DOHH2 (cell line): Measurements from ENCODE around the gene PLA2G2C.

Source experiments
- H3F3A ChIP-seq: fragments of 200-600 bp; sonication (generic), shearing (Covaris generic); 2 replicates; pipeline ENCODE4 v1.6.0; 2016; ENCODE audit warnings: antibody characterized with exemption, mild to moderate bottlenecking; ENCODE audit not compliant: control insufficient read depth, insufficient read depth
- H3K27ac ChIP-seq: fragments of 200-600 bp; sonication (generic); 2 replicates; pipeline ENCODE4 v1.5.1; 2014; ENCODE audit warnings: low read depth, mild to moderate bottlenecking, low read length, moderate library complexity
- H3K27me3 ChIP-seq: fragments of 200-600 bp; sonication (generic); 2 replicates; pipeline ENCODE4 v1.6.1; 2014; ENCODE audit warnings: mild to moderate bottlenecking, low read length, mixed read lengths; ENCODE audit not compliant: control insufficient read depth
- H3K36me3 ChIP-seq: fragments of 200-600 bp; sonication (generic); 2 replicates; pipeline ENCODE4 v1.6.1; 2014; ENCODE audit warnings: mild to moderate bottlenecking, low read length, moderate library complexity, mixed read lengths; ENCODE audit not compliant: control insufficient read depth
- H3K4me1 ChIP-seq: fragments of 200-600 bp; sonication (generic); 2 replicates; pipeline ENCODE4 v1.6.1; 2014; ENCODE audit warnings: mild to moderate bottlenecking, low read length, mixed read lengths; ENCODE audit not compliant: control insufficient read depth
- H3K4me2 ChIP-seq: fragments of 200-600 bp; sonication (generic); 2 replicates; pipeline ENCODE4 v1.6.0; 2014; ENCODE audit warnings: mild to moderate bottlenecking, low read length, moderate library complexity
- H3K4me3 ChIP-seq: fragments of 200-600 bp; sonication (generic); 2 replicates; pipeline ENCODE4 v1.5.1; 2014; ENCODE audit warnings: mild to moderate bottlenecking, low read length, mixed read lengths
- H3K79me2 ChIP-seq: fragments of 200-600 bp; sonication (generic); 2 replicates; pipeline ENCODE4 v1.6.1; 2014; ENCODE audit warnings: mild to moderate bottlenecking, low read length, mixed read lengths; ENCODE audit not compliant: control insufficient read depth
- H3K9me2 ChIP-seq: fragments of 200-600 bp; sonication (generic); replicated peaks from 2 replicates; pipeline ENCODE4 v1.6.1; 2014; ENCODE audit warnings: mild to moderate bottlenecking, low read length, mixed read lengths; ENCODE audit not compliant: control insufficient read depth
- H3K9me3 ChIP-seq: fragments of 200-600 bp; sonication (generic); 2 replicates; pipeline ENCODE4 v1.6.1; 2014; ENCODE audit warnings: antibody characterized with exemption, low read length, mixed read lengths; ENCODE audit not compliant: control insufficient read depth, insufficient read depth
- H4K20me1 ChIP-seq: fragments of 200-600 bp; sonication (generic); 2 replicates; pipeline ENCODE4 v1.6.0; 2014; ENCODE audit warnings: low read depth, mild to moderate bottlenecking, antibody characterized with exemption, low read length, moderate library complexity; ENCODE audit not compliant: control insufficient read depth, insufficient read depth
- CTCF ChIP-seq: fragments of 200-600 bp; sonication (generic); IDR thresholded peaks from one replicate; pipeline ENCODE4 v1.5.1; 2014; ENCODE audit warnings: antibody characterized with exemption, mild to moderate bottlenecking, low read depth, low read length; ENCODE audit not compliant: poor library complexity, severe bottlenecking
- EZH2phosphoT487 ChIP-seq: fragments of 200-600 bp; sonication (generic); IDR thresholded peaks from 2 replicates; pipeline ENCODE4 v1.6.1; 2017; ENCODE audit warnings: borderline replicate concordance, mild to moderate bottlenecking, antibody characterized with exemption, low read length, moderate library complexity, mixed read lengths

The PLA2G2C gene

GRCh38 chr1:20142001-20142710, 44.2 kb downstream of the PLA2G2C start:
- H3K27me3 ChIP-seq, result no peaks in the 10 kb centered on the region
- TF ChIP-seq CTCF, result no peak
- no peak for TF ChIP-seq EZH2phosphoT487
- no peaks in the 10 kb centered on the region for H3K4me1 ChIP-seq
- no peaks in the 10 kb centered on the region for H3K79me2 ChIP-seq
- no peaks in the 10 kb centered on the region for H4K20me1 ChIP-seq
- H3K36me3 ChIP-seq, result no peaks in the 10 kb centered on the region
- H3K4me3 ChIP-seq, result no peak overlapping the region
- H3K4me2 ChIP-seq, result no peak overlapping the region
- H3K9me3 ChIP-seq, result no peaks in the 10 kb centered on the region
- H3K27ac ChIP-seq, result no peak overlapping the region
- no peaks in the 10 kb centered on the region for H3K9me2 ChIP-seq
- H3F3A ChIP-seq, result no peaks in the 10 kb centered on the region

GRCh38 chr1:20141466-20141865, 44.9 kb downstream of the PLA2G2C start:
- Histone ChIP-seq H3K27me3 (no peaks in the 10 kb centered on the region), H3K4me1 (no peaks in the 10 kb centered on the region), H3K4me2 (no peak overlapping the region), H4K20me1 (no peaks in the 10 kb centered on the region), H3K27ac (no peak overlapping the region), H3F3A (no peaks in the 10 kb centered on the region), H3K36me3 (no peaks in the 10 kb centered on the region), H3K4me3 (no peak overlapping the region), H3K9me2 (no peaks in the 10 kb centered on the region), H3K79me2 (no peaks in the 10 kb centered on the region), H3K9me3 (no peaks in the 10 kb centered on the region)
- TF ChIP-seq EZH2phosphoT487, result no peak

GRCh38 chr1:20141001-20141400, 45.3 kb downstream of the PLA2G2C start:
- Histone ChIP-seq H3K4me1 (no peaks in the 10 kb centered on the region), H3K4me2 (no peak overlapping the region), H3K9me2 (no peaks in the 10 kb centered on the region), H3K36me3 (no peaks in the 10 kb centered on the region), H4K20me1 (no peaks in the 10 kb centered on the region), H3K9me3 (no peaks in the 10 kb centered on the region), H3K27ac (no peak overlapping the region), H3K4me3 (no peak overlapping the region), H3K27me3 (no peaks in the 10 kb centered on the region), H3K79me2 (no peaks in the 10 kb centered on the region), H3F3A (no peaks in the 10 kb centered on the region)
- TF ChIP-seq EZH2phosphoT487 (no peak), CTCF (no peak)

GRCh38 chr1:20139776-20140612, 46.3 kb downstream of the PLA2G2C start:
- Histone ChIP-seq H4K20me1 (no peaks in the 10 kb centered on the region), H3K4me1 (no peaks in the 10 kb centered on the region), H3K9me3 (no peaks in the 10 kb centered on the region), H3K36me3 (no peaks in the 10 kb centered on the region), H3K4me3 (no peak overlapping the region), H3K27ac (no peak overlapping the region), H3K4me2 (no peak overlapping the region), H3K79me2 (no peaks in the 10 kb centered on the region), H3F3A (no peaks in the 10 kb centered on the region), H3K27me3 (no peaks in the 10 kb centered on the region), H3K9me2 (no peaks in the 10 kb centered on the region)
- no peak for TF ChIP-seq EZH2phosphoT487
- TF ChIP-seq CTCF, result no peak
